H1 (cell line): ENCODE data around the gene ASXL3. TPM values are rescaled to one million over a fixed set of nuclear protein-coding genes. Genes with fewer than 3 reads are reported as not detected.

ENCODE experiments used
- ASH2L ChIP-seq: fragments of 200-600, 300-600 bp; sonication (generic); IDR thresholded peaks from one replicate; pipeline ENCODE4 v1.7.1; 2017; ENCODE audit warnings: low read length
- ATF2 ChIP-seq: IDR thresholded peaks from 2 replicates; pipeline ENCODE4 v1.6.1; 2012; ENCODE audit warnings: low read length, inconsistent platforms
- BACH1 ChIP-seq: IDR thresholded peaks from 2 replicates; pipeline ENCODE4 v1.6.1; 2012; ENCODE audit warnings: low read length, improper control_type of control experiment
- CTCF ChIP-seq, 3 experiments: IDR thresholded peaks; 1 replicate in 2 of 3; 2 replicates in 1 of 3; pipeline versions ENCODE4 v1.5.1 to v1.6.1; 2011; ENCODE audit warnings: low read length in 3 of 3, mild to moderate bottlenecking in 3 of 3, inconsistent platforms in 2 of 3, low read depth in 1 of 3, moderate library complexity in 1 of 3; ENCODE audit not compliant: insufficient read depth in 1 of 3; ENCODE audit errors: control extremely low read depth in 1 of 3
- FOSL1 ChIP-seq: IDR thresholded peaks from 2 replicates; pipeline ENCODE4 v1.6.1; 2011; ENCODE audit warnings: mild to moderate bottlenecking, low read depth, low read length, moderate library complexity; ENCODE audit not compliant: insufficient read depth
- JUN ChIP-seq: IDR thresholded peaks from 2 replicates; pipeline ENCODE4 v1.6.1; 2011; ENCODE audit warnings: low read depth, mild to moderate bottlenecking, improper control_type of control experiment, low read length
- PHF8 ChIP-seq: fragments of 200-600 bp; sonication (generic); conservative IDR thresholded peaks from 2 replicates; pipeline ENCODE4 v1.7.1; 2012; ENCODE audit warnings: low read depth, mild to moderate bottlenecking, inconsistent platforms, low read length, moderate library complexity
- RAD21 ChIP-seq, 2 experiments: IDR thresholded peaks in 1 of 2; conservative IDR thresholded peaks in 1 of 2; 2 replicates each; pipeline ENCODE4 v1.6.1; 2011; ENCODE audit warnings: low read depth in 2 of 2, low read length in 2 of 2, improper control_type of control experiment in 1 of 2, inconsistent platforms in 1 of 2, mild to moderate bottlenecking in 1 of 2, moderate library complexity in 1 of 2
- RBBP5 ChIP-seq: IDR thresholded peaks from 2 replicates; pipeline ENCODE4 v1.7.1; 2012; ENCODE audit warnings: low read depth, mild to moderate bottlenecking, inconsistent platforms, low read length, moderate library complexity, borderline replicate concordance
- RNF2 ChIP-seq: fragments of 200-900, 300-1000 bp; sonication (generic); IDR thresholded peaks from 2 replicates; pipeline ENCODE4 v1.7.1; 2016; ENCODE audit warnings: borderline replicate concordance, low read depth, mild to moderate bottlenecking, antibody characterized with exemption, low read length; ENCODE audit not compliant: poor library complexity, severe bottlenecking; ENCODE audit errors: missing control alignments
- TAF1 ChIP-seq: IDR thresholded peaks from 2 replicates; pipeline ENCODE4 v1.6.1; 2011; ENCODE audit warnings: mild to moderate bottlenecking, low read depth, low read length
- TAF7 ChIP-seq: optimal IDR thresholded peaks from 2 replicates; pipeline ENCODE3; 2011; ENCODE audit warnings: low read depth, mild to moderate bottlenecking, inconsistent platforms, low read length, moderate library complexity, borderline replicate concordance
- TCF12 ChIP-seq: IDR thresholded peaks from 2 replicates; pipeline ENCODE4 v1.6.1; 2011; ENCODE audit warnings: low read depth, mild to moderate bottlenecking, low read length
- polyA plus RNA-seq, 7 experiments: library from polyadenylated mRNA; depleted of rRNA in 3 of 7; stranded (reverse) in 5 of 7; unstranded in 2 of 7; fragments of >200 nt in 5 of 7; fragments of 200-250 nt in 2 of 7; gene quantifications; 1 replicate in 5 of 7; 2 replicates in 1 of 7; 4 replicates in 1 of 7; pipeline versions ENCODE4 v1.2.1 to v1.2.3, GENCODE V29; 2011 to 2013; ENCODE audit warnings: missing spikeins in 2 of 7, mixed read lengths in 2 of 7
- total RNA-seq: library from RNA; stranded (reverse); fragmentation: NEBNext Ultra II Directional; extraction: Animal tissue kit (Norgen Biotek cat#: 25700); gene quantifications from 2 replicates; pipeline ENCODE4 v1.2.1, GENCODE V29; 2021

The ASXL3 gene
- total and polyA plus RNA-seq, 2 of the 8 experiments (the other 6 are each of a cell fraction or from before 2014, with no cell fraction given) = 0.08 to 1.3 TPM

GRCh38 chr18:33577685-33578517, at the start of gene ASXL3 (continued):
- no peak for TF ChIP-seq CTCF (IDR thresholded peaks at IDR 0.05; ENCODE audit: control extremely low read depth in 1 of 3, insufficient read depth in 1 of 3, low read depth in 1 of 3, low read length in 3 of 3)
- peak; percentile 63; the same call in 1 of the 2 replicates for TF ChIP-seq RBBP5
- TF ChIP-seq TAF7 = no peak
- TF ChIP-seq RNF2 = peak; percentile 48
- TF ChIP-seq TCF12 = no peak
- peak; percentile 8; the same call in 1 of the 2 replicates for TF ChIP-seq BACH1
- no peak for TF ChIP-seq JUN
- 0 out of 2 replicates have a peak, but pooled peaks have one; percentile 21 for TF ChIP-seq TAF1
- TF ChIP-seq RAD21 (IDR thresholded peaks at IDR 0.05 in 1 of 2, conservative IDR thresholded peaks at IDR 0.05 in 1 of 2; ENCODE audit: low read depth in 2 of 2, low read length in 2 of 2) = no peak
- TF ChIP-seq ASH2L = peak; percentile 59
- TF ChIP-seq ATF2 = no peak
- 0 out of 2 replicates have a peak, but pooled peaks have one; percentile 31 for TF ChIP-seq PHF8
- no peak for TF ChIP-seq FOSL1
